Measurements from ENCODE around the gene DEFB123.
A peak's percentile ranks its signal among the peaks of the same experiment; 100 is the strongest.
"Not testable (repeated sequence)": the region's sequence is repeated elsewhere in the genome, so short reads cannot be mapped to it uniquely, and the experiment has no call there.

DEFB123 gene

GRCh38 chr20:31449511-31450414 is 9.3 kb downstream of the DEFB123 start:
- no peak for DNase-seq
- H3K27me3 Mint-ChIP-seq = peaks cover 12% of the 10 kb centered on the region
- H3K36me3 Mint-ChIP-seq (ENCODE audit: low read depth) = no peaks in the 10 kb centered on the region
- H3K27ac Mint-ChIP-seq = no peak overlapping the region
- no peaks in the 10 kb centered on the region for H3K4me1 Mint-ChIP-seq (ENCODE audit: low read depth)
- no peaks in the 10 kb centered on the region for H3K9me3 Mint-ChIP-seq
- H3K4me3 Mint-ChIP-seq = no peak overlapping the region

- no peak overlapping the region for H3K27ac Mint-ChIP-seq
- H3K4me3 Mint-ChIP-seq = no peak overlapping the region
- no peaks in the 10 kb centered on the region for H3K4me1 Mint-ChIP-seq (ENCODE audit: low read depth)
- no peaks in the 10 kb centered on the region for H3K9me3 Mint-ChIP-seq
- H3K36me3 Mint-ChIP-seq (ENCODE audit: low read depth) = no peaks in the 10 kb centered on the region
- no peak for DNase-seq
- peaks cover 15% of the 10 kb centered on the region for H3K27me3 Mint-ChIP-seq
Observed at GRCh38 chr20:31452575-31452974, 12.1 kb downstream of the DEFB123 start.

GRCh38 chr20:31454361-31454760 is 13.9 kb downstream of the DEFB123 start:
- Mint-ChIP-seq H3K27ac (no peak overlapping the region), H3K27me3 (peaks cover 20% of the 10 kb centered on the region), H3K4me3 (no peak overlapping the region), H3K4me1 (ENCODE audit: low read depth) (no peaks in the 10 kb centered on the region), H3K36me3 (ENCODE audit: low read depth) (no peaks in the 10 kb centered on the region), H3K9me3 (no peaks in the 10 kb centered on the region)
- DNase-seq = no peak

DNA sequence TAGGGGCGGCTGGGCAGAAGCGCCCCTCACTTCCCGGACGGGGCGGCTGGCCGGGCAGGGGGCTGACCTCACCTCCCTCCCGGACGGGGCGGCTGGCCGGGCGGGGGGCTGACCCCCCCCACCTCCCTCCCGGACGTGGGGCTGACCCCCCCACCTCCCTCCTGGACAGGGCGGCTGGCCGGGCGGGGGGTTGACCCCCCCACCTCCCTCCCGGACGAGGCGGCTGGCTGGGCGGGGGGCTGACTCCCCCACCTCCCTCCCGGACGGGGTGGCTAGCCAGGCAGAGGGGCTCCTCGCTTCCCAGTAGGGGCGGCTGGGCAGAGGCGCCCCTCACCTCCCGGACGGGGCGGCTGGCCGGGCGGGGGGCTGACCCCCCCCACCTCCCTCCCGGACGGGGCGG is 30.5 kb downstream of the DEFB123 start:
- not testable (repeated sequence) for H3K36me3 Mint-ChIP-seq (ENCODE audit: low read depth); H3K4me3 Mint-ChIP-seq
- peaks cover 26% of the 10 kb centered on the region for H3K27me3 Mint-ChIP-seq

GRCh38 chr20:31472395-31473330 is 32.2 kb downstream of the DEFB123 start:
- Mint-ChIP-seq H3K36me3 (ENCODE audit: low read depth) (no peaks in the 10 kb centered on the region), H3K9me3 (peaks cover 2% of the 10 kb centered on the region), H3K4me1 (ENCODE audit: low read depth) (peaks cover 13% of the 10 kb centered on the region), H3K4me3 (no peak overlapping the region), H3K27ac (no peak overlapping the region), H3K27me3 (peaks cover 44% of the 10 kb centered on the region)
- no peak for DNase-seq

More for the DNA sequence above, 30.5 kb downstream of the DEFB123 start:
- H3K27ac Mint-ChIP-seq, DNase-seq, H3K9me3 Mint-ChIP-seq: not testable (repeated sequence)
- H3K4me1 Mint-ChIP-seq (ENCODE audit: low read depth) = peaks cover 13% of the 10 kb centered on the region

- Mint-ChIP-seq H3K4me1 (ENCODE audit: low read depth) (peaks cover 13% of the 10 kb centered on the region), H3K4me3 (no peak overlapping the region), H3K36me3 (ENCODE audit: low read depth) (no peaks in the 10 kb centered on the region), H3K27ac (no peak overlapping the region), H3K9me3 (peaks cover 2% of the 10 kb centered on the region), H3K27me3 (peaks cover 51% of the 10 kb centered on the region)
- DNase-seq = no peak
Observed at GRCh38 chr20:31473331-31474096, 33.1 kb downstream of the DEFB123 start.

DNA sequence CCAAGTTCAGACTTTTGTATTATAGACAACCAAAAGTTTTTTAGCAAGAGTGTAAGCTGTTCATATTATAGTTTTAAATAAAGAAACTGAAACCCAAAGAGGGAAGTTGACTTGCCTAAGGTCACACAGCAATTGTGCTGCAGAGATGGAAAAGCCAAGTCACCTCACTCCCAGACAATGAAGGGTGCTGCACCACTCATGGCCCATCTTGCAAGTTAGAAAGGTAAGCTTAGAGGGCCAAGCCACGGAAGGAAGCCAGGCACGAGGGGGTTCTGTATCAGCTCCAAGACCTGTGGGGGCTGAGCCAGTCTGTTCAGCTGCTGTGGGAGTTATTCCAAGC is 33.6 kb downstream of the DEFB123 start:
- H3K27ac Mint-ChIP-seq = no peak overlapping the region

GRCh38 chr20:31474758-31475427 is 34.5 kb downstream of the DEFB123 start, which contains the start of the genes DEFB124 and REM1:
TSS of gene DEFB124 (minus strand) at chr20:31475127. CDS start at chr20:31473013, 2,114 bp downstream.
TSS of gene REM1 (plus strand) at chr20:31475288. CDS start at chr20:31476446, 1,158 bp downstream.
- no peak within 1 kb of the TSS for H3K4me3 Mint-ChIP-seq
- H3K4me1 Mint-ChIP-seq (ENCODE audit: low read depth) = peaks cover 13% of the 10 kb centered on the region
- no peak within 1 kb of the TSS for H3K27ac Mint-ChIP-seq
- H3K36me3 Mint-ChIP-seq (ENCODE audit: low read depth) = no peaks in the 10 kb centered on the region
- peaks cover 2% of the 10 kb centered on the region for H3K9me3 Mint-ChIP-seq
- DNase-seq = no peak
- peaks cover 56% of the 10 kb centered on the region for H3K27me3 Mint-ChIP-seq

More for the DNA sequence above, 33.6 kb downstream of the DEFB123 start:
- Mint-ChIP-seq H3K4me1 (ENCODE audit: low read depth) (peaks cover 13% of the 10 kb centered on the region), H3K9me3 (peaks cover 2% of the 10 kb centered on the region), H3K4me3 (no peak overlapping the region), H3K36me3 (ENCODE audit: low read depth) (no peaks in the 10 kb centered on the region), H3K27me3 (peaks cover 53% of the 10 kb centered on the region)
- no peak for DNase-seq

DNA sequence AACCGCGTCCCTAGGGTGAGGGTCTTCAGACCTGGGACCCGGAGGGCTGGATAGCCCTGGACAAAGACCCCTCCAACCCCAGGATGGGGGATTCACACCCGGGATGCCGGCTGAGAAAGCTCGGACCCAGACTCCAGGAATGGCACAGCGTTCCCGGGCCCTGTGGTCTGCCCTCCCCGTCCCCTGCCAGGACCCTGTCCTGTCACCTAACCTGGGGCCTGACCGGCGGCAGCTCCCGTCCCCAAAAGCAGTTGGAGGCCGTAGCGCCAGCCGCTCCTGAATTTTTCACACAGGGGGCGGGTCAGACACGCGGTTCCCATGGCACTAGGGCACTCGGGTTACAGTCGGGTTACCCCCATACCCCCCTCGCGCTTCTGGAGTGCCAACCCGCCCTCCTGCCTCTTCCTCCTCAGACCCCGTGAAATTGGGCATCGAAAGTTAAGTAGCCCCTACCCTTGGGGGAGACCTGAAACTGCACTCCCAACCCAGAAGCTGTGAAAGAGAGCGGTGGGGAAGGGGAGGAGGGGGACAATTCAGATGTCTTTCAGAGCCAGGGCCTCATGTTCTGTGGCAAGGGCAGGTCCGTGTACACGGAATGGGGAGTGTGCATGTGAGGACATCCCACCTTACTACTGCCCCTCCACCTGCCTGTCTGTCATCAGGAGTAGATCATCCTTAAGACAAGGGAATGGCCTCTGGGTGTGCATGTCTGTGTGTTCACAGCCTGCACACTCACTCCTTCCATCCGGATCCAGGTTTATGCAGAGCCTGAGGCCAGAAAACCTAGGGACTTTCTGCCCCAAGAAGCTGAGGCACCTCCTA is 35.3 kb downstream of the DEFB123 start:
- Mint-ChIP-seq H3K4me3 (no peak overlapping the region), H3K27me3 (peaks cover 56% of the 10 kb centered on the region), H3K27ac (no peak overlapping the region), H3K9me3 (peaks cover 2% of the 10 kb centered on the region), H3K36me3 (ENCODE audit: low read depth) (no peaks in the 10 kb centered on the region), H3K4me1 (ENCODE audit: low read depth) (peaks cover 13% of the 10 kb centered on the region)
- no peak for DNase-seq

DNA sequence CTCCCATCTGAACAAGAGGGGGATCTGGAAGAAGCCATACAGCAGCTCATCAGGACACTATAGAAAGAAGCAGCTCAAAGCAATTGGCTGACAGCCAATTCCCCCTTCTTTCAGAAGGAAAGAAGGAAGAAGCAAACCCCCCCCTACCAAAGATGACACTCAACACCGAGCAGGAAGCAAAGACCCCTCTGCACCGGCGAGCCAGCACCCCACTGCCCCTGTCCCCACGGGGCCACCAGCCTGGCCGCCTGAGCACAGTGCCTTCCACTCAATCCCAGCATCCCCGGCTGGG is 35.8 kb downstream of the DEFB123 start:
- Mint-ChIP-seq H3K27me3 (peaks cover 56% of the 10 kb centered on the region), H3K9me3 (peaks cover 2% of the 10 kb centered on the region), H3K36me3 (ENCODE audit: low read depth) (no peaks in the 10 kb centered on the region), H3K27ac (no peak overlapping the region), H3K4me1 (ENCODE audit: low read depth) (peaks cover 13% of the 10 kb centered on the region), H3K4me3 (no peak overlapping the region)
- no peak for DNase-seq

DNA sequence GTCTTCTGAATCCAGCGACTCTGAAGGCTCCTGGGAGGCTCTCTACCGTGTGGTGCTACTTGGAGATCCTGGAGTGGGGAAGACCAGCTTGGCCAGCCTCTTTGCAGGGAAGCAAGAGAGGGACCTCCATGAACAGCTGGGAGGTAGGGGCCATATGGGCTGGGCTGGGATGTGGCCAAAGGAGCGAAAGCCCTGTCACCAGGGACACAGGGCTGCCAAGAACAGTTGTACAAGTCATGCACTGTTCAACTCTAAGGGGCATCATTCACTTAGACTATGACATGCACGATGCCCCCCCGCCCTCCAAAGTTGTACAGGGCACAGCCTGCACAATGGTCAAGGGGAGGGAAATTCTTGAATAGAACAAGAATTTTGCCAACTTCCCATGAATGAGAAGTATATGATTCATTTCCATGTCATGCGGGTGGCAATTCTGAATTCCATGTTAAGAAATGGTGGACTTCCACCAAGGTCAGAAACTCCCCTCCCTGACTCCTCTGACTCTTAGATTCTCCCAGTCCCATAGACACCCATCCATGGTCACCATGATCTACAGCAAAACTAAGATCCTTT is 36.3 kb downstream of the DEFB123 start:
- peaks cover 58% of the 10 kb centered on the region for H3K27me3 Mint-ChIP-seq
- peaks cover 2% of the 10 kb centered on the region for H3K9me3 Mint-ChIP-seq
- H3K27ac Mint-ChIP-seq = no peak overlapping the region
- no peak for DNase-seq
- no peaks in the 10 kb centered on the region for H3K36me3 Mint-ChIP-seq (ENCODE audit: low read depth)
- H3K4me1 Mint-ChIP-seq (ENCODE audit: low read depth) = peaks cover 13% of the 10 kb centered on the region
- no peak overlapping the region for H3K4me3 Mint-ChIP-seq

GRCh38 chr20:31484001-31484400 is 43.6 kb downstream of the DEFB123 start:
- Mint-ChIP-seq H3K36me3 (ENCODE audit: low read depth) (no peaks in the 10 kb centered on the region), H3K9me3 (no peaks in the 10 kb centered on the region), H3K4me3 (no peak overlapping the region), H3K27me3 (peaks cover 43% of the 10 kb centered on the region), H3K4me1 (ENCODE audit: low read depth) (peaks cover 5% of the 10 kb centered on the region), H3K27ac (no peak overlapping the region)
- DNase-seq = peak; percentile 51
